GM12801 (cell line): ENCODE results near the gene ZFYVE9.

ENCODE experiments used
- CTCF ChIP-seq: IDR thresholded peaks from one replicate; pipeline ENCODE4 v1.5.1; 2011; ENCODE audit warnings: control low read depth; ENCODE audit not compliant: insufficient read length; ENCODE audit errors: extremely low read depth

The ZFYVE9 gene

GRCh38 chr1:52235646-52236045 lies 93.8 kb downstream of the ZFYVE9 start:
- no peak for TF ChIP-seq CTCF

GRCh38 chr1:52237430-52237829 lies 95.5 kb downstream of the ZFYVE9 start:
- TF ChIP-seq CTCF, result no peak

DNA sequence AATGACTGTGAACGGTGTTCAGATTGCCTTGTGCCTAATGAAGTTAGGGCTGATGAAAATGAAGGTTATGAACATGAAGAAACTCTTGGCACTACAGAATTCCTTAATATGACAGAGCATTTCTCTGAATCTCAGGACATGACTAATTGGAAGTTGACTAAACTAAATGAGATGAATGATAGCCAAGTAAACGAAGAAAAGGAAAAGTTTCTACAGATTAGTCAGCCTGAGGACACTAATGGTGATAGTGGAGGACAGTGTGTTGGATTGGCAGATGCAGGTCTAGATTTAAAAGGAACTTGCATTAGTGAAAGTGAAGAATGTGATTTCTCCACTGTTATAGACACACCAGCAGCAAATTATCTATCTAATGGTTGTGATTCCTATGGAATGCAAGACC lies 96.6 kb downstream of the ZFYVE9 start:
- no peak for TF ChIP-seq CTCF

GRCh38 chr1:52238887-52239707 lies 97.2 kb downstream of the ZFYVE9 start:
- TF ChIP-seq CTCF, result no peak

GRCh38 chr1:52239708-52240001 lies 97.8 kb downstream of the ZFYVE9 start:
- no peak for TF ChIP-seq CTCF

GRCh38 chr1:52240592-52241210 lies 98.8 kb downstream of the ZFYVE9 start:
- no peak for TF ChIP-seq CTCF

DNA sequence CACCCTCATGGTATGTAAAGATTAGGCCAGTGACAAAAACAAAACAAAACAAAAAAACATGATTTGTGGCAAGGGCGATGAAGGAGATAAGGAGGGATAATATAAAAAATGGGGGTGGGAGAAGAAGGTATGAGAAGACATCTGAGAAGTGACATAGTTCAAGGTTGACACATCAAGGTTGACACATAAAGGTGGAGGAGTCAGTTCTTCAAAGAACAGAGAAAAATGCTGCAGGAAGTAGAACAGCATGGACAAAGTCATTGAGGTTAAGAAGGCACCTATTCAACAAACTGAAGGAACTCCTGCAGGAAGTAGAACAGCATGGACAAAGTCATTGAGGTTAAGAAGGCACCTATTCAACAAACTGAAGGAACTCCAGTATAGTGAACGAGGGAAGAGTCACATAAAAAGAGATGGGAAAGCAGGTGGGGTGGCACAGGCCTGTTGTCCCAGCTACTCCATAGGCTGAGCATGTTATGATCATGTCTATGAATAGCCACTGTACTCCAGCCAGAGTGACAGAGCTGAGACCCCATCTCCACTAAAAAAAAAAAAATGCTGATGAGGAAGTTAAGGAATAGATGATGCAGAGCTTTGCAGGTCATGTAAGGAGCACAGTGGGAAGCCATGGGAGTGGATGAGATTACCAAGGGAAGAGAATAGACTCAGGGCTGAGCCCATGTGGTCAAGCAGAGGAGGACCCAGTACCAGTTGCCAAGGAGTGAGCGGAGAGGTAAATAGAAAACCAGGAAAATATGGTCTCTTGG lies 101.5 kb downstream of the ZFYVE9 start:
- TF ChIP-seq CTCF, result no peak
